CD4-positive, alpha-beta T cell treated with Interleukin-17A for 4 hours (primary cell): ENCODE data around the gene FADS3.
A peak's percentile ranks its signal among the peaks of the same experiment; 100 is the strongest.

Experiments used
- DNase-seq: peaks from one replicate; pipeline ENCODE4 v3.0.0-alpha.2; 2020; ENCODE audit warnings: mixed read lengths

FADS3 gene

GRCh38 chr11:61891331-61892084 is at the start of gene FADS3:
FADS3 (minus strand) TSS chr11:61891545; CDS start chr11:61891381, 164 bp downstream.
- DNase-seq, result peak; percentile 70

- DNase-seq, result no peak
Observed at GRCh38 chr11:61940466-61940865, 49.1 kb upstream of the FADS3 start.

- no peak for DNase-seq
Observed at GRCh38 chr11:61935861-61936260, 44.5 kb upstream of the FADS3 start.

GRCh38 chr11:61930933-61931332 is 39.6 kb upstream of the FADS3 start:
- DNase-seq, result no peak

GRCh38 chr11:61928606-61929005 is 37.3 kb upstream of the FADS3 start:
- DNase-seq, result no peak

GRCh38 chr11:61927501-61927900 is 36.2 kb upstream of the FADS3 start:
- DNase-seq, result no peak

GRCh38 chr11:61926235-61926634 is 34.9 kb upstream of the FADS3 start:
- no peak for DNase-seq

GRCh38 chr11:61925736-61926135 is 34.4 kb upstream of the FADS3 start:
- DNase-seq, result no peak

- no peak for DNase-seq
Observed at GRCh38 chr11:61924064-61924455, 32.7 kb upstream of the FADS3 start.

- no peak for DNase-seq
Observed at GRCh38 chr11:61923166-61924063, 32.1 kb upstream of the FADS3 start.

GRCh38 chr11:61922539-61922938 is 31.2 kb upstream of the FADS3 start:
- DNase-seq, result no peak

- DNase-seq, result no peak
Observed at GRCh38 chr11:61921446-61921845, 30.1 kb upstream of the FADS3 start.

GRCh38 chr11:61919705-61920631 is 28.6 kb upstream of the FADS3 start:
- no peak for DNase-seq

GRCh38 chr11:61918938-61919704 is 27.8 kb upstream of the FADS3 start:
- no peak for DNase-seq

GRCh38 chr11:61918251-61918937 is 27.0 kb upstream of the FADS3 start:
- no peak for DNase-seq

- no peak for DNase-seq
Observed at GRCh38 chr11:61917334-61918109, 26.2 kb upstream of the FADS3 start, which contains the start of gene RAB3IL1. RAB3IL1 (minus strand) TSS chr11:61917566; CDS start chr11:61917367, 199 bp downstream.

GRCh38 chr11:61916737-61917333 is 25.5 kb upstream of the FADS3 start:
- DNase-seq, result no peak

- no peak for DNase-seq
Observed at GRCh38 chr11:61914471-61915171, 23.3 kb upstream of the FADS3 start.

GRCh38 chr11:61913699-61914395 is 22.5 kb upstream of the FADS3 start:
- DNase-seq, result no peak
